SU-DHL-6 (cell line): Measurements from ENCODE around the gene ODF2.

Source experiments
- H2AFZ ChIP-seq: fragments of 200-600 bp; sonication (generic); 2 replicates; pipeline ENCODE4 v1.6.1; 2014; ENCODE audit warnings: low read depth, mild to moderate bottlenecking, moderate library complexity, mixed read lengths, antibody characterized with exemption, low read length; ENCODE audit not compliant: severe bottlenecking
- H3F3A ChIP-seq: fragments of 200-600 bp; shearing (Covaris generic); 2 replicates; pipeline ENCODE4 v1.6.0; 2016; ENCODE audit warnings: antibody characterized with exemption, mild to moderate bottlenecking; ENCODE audit not compliant: insufficient read depth
- H3K27ac ChIP-seq: fragments of 200-600 bp; sonication (generic); 2 replicates; pipeline ENCODE4 v1.5.1; 2016; ENCODE audit warnings: low read depth, mild to moderate bottlenecking, low read length, moderate library complexity, mixed read lengths
- H3K27me3 ChIP-seq: fragments of 200-600 bp; sonication (generic), shearing (Covaris generic); 2 replicates; pipeline ENCODE4 v1.6.0; 2014; ENCODE audit warnings: mild to moderate bottlenecking, low read length
- H3K36me3 ChIP-seq: fragments of 200-600 bp; sonication (generic); 2 replicates; pipeline ENCODE4 v1.6.1; 2014; ENCODE audit warnings: mild to moderate bottlenecking, low read length, mixed read lengths
- H3K4me2 ChIP-seq: fragments of 300-600, 200-600 bp; shearing (Covaris generic), sonication (generic); 2 replicates; pipeline ENCODE4 v1.6.0; 2014; ENCODE audit warnings: low read length, low read depth, mild to moderate bottlenecking; ENCODE audit not compliant: poor library complexity, severe bottlenecking
- H3K4me3 ChIP-seq: fragments of 200-600 bp; sonication (generic); 2 replicates; pipeline ENCODE4 v1.5.1; 2014; ENCODE audit warnings: antibody characterized with exemption, low read length, mild to moderate bottlenecking, mixed read lengths; ENCODE audit not compliant: insufficient read depth, poor library complexity, severe bottlenecking
- H3K79me2 ChIP-seq: fragments of 200-600 bp; sonication (generic); 2 replicates; pipeline ENCODE4 v1.6.1; 2014; ENCODE audit warnings: mild to moderate bottlenecking, low read length, moderate library complexity; ENCODE audit not compliant: insufficient read depth
- H3K9ac ChIP-seq: fragments of 200-600 bp; sonication (generic); 2 replicates; pipeline ENCODE4 v1.7.0; 2014; ENCODE audit warnings: mild to moderate bottlenecking, low read length
- H3K9me2 ChIP-seq: fragments of 200-600 bp; sonication (generic); replicated peaks from 2 replicates; pipeline ENCODE4 v1.6.1; 2014; ENCODE audit warnings: low read length; ENCODE audit not compliant: insufficient read depth
- H3K9me3 ChIP-seq: fragments of 200-600 bp; sonication (generic); 2 replicates; pipeline ENCODE4 v1.6.1; 2014; ENCODE audit warnings: low read length, mixed read lengths; ENCODE audit not compliant: insufficient read depth
- H4K20me1 ChIP-seq: fragments of 200-600 bp; sonication (generic); 2 replicates; pipeline ENCODE4 v1.6.1; 2014; ENCODE audit warnings: low read depth, mild to moderate bottlenecking, antibody characterized with exemption, low read length, moderate library complexity, mixed read lengths
- EZH2phosphoT487 ChIP-seq: fragments of 200-600 bp; sonication (generic), shearing (Covaris generic); conservative IDR thresholded peaks from 2 replicates; pipeline ENCODE4 v1.6.1; 2018; ENCODE audit warnings: mild to moderate bottlenecking, antibody characterized with exemption, low read length, moderate library complexity, mixed read lengths
- TF ChIP-seq, protein P1 (sequence below): fragments of 200-600 bp; sonication (generic); IDR thresholded peaks from one replicate; pipeline ENCODE4 v1.5.1; 2017; ENCODE audit warnings: antibody characterized with exemption, mild to moderate bottlenecking, low read length, moderate library complexity; ENCODE audit not compliant: insufficient read depth, poor library complexity, severe bottlenecking

ODF2 gene

GRCh38 chr9:128484686-128485413, 29.0 kb downstream of the ODF2 start:
- H3K36me3 ChIP-seq: peaks cover 21% of the 10 kb centered on the region; the same call in 1 of the 2 replicates

DNA sequence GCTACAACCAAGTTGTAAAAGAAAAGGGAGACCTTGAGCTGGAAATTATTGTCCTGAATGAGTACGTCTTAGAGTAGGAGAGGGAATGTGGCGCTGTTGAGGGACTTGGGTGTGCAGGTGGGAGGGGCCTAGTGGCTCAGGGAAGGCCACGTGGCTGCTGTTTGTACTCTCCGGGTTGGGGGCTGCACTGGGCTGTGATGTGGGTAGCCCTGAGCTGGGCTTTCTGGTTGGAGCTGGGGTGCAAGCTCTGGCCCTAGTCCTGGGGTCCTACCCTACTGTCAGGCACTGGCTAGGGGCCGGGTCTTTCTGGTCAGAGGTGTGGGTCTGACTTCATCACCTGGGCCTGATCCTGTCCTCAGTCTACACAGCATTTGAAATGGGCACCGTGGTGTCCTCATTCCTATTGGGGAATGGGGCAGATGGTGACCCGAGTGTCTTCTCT, 29.6 kb downstream of the ODF2 start:
- H3K36me3 ChIP-seq: peaks cover 19% of the 10 kb centered on the region; the same call in 1 of the 2 replicates

More at GRCh38 chr9:128484686-128485413, 29.0 kb downstream of the ODF2 start:
- Histone ChIP-seq H3F3A (no peaks in the 10 kb centered on the region), H3K9me3 (no peaks in the 10 kb centered on the region), H3K27ac (no peak overlapping the region), H3K27me3 (no peaks in the 10 kb centered on the region), H3K79me2 (no peaks in the 10 kb centered on the region), H3K4me2 (no peak overlapping the region), H3K4me3 (no peak overlapping the region), H3K9ac (no peak overlapping the region), H3K9me2 (no peaks in the 10 kb centered on the region), H4K20me1 (no peaks in the 10 kb centered on the region), H2AFZ (no peak overlapping the region)
- TF ChIP-seq, protein P1, sequence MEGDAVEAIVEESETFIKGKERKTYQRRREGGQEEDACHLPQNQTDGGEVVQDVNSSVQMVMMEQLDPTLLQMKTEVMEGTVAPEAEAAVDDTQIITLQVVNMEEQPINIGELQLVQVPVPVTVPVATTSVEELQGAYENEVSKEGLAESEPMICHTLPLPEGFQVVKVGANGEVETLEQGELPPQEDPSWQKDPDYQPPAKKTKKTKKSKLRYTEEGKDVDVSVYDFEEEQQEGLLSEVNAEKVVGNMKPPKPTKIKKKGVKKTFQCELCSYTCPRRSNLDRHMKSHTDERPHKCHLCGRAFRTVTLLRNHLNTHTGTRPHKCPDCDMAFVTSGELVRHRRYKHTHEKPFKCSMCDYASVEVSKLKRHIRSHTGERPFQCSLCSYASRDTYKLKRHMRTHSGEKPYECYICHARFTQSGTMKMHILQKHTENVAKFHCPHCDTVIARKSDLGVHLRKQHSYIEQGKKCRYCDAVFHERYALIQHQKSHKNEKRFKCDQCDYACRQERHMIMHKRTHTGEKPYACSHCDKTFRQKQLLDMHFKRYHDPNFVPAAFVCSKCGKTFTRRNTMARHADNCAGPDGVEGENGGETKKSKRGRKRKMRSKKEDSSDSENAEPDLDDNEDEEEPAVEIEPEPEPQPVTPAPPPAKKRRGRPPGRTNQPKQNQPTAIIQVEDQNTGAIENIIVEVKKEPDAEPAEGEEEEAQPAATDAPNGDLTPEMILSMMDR: no peak
- TF ChIP-seq EZH2phosphoT487: no peak

DNA sequence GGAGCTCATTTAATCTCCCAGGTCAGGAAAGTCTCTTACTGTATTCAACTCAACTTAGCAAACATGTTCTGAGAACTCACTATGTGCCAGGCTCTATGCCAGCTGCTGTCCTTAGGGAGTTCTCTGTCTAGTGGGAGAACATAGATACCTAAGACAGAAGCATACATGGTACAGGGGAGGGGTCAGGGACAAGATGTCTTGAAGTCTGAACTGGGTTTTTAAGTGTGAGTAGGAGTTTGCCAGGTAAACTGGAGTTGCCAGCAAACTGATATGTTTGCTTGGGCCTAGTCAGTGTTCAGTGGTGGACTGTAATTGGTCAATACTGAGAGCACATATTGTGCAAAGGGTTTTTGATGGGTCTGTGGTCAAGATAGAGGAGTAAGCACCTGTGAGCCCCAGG, 30.4 kb downstream of the ODF2 start:
- Histone ChIP-seq H3K36me3 (peaks cover 15% of the 10 kb centered on the region; the same call in 1 of the 2 replicates), H3K4me3 (no peak overlapping the region), H3K27ac (no peak overlapping the region), H3K9me3 (no peaks in the 10 kb centered on the region), H3K9ac (no peak overlapping the region), H3K27me3 (no peaks in the 10 kb centered on the region), H3K4me2 (no peak overlapping the region), H4K20me1 (no peaks in the 10 kb centered on the region), H3F3A (no peaks in the 10 kb centered on the region), H3K79me2 (no peaks in the 10 kb centered on the region), H3K9me2 (no peaks in the 10 kb centered on the region), H2AFZ (no peak overlapping the region)
- TF ChIP-seq EZH2phosphoT487: no peak
- TF ChIP-seq, protein P1: no peak

More for the DNA sequence above, 29.6 kb downstream of the ODF2 start:
- TF ChIP-seq EZH2phosphoT487: no peak
- TF ChIP-seq, protein P1: no peak
- Histone ChIP-seq H3K9ac (no peak overlapping the region), H3K4me2 (no peak overlapping the region), H3K79me2 (no peaks in the 10 kb centered on the region), H3K4me3 (no peak overlapping the region), H3K27me3 (no peaks in the 10 kb centered on the region), H2AFZ (no peak overlapping the region), H3K9me2 (no peaks in the 10 kb centered on the region), H4K20me1 (no peaks in the 10 kb centered on the region), H3K9me3 (no peaks in the 10 kb centered on the region), H3K27ac (no peak overlapping the region), H3F3A (no peaks in the 10 kb centered on the region)
